ENCODE measurements around the gene BICD2.

BICD2 gene

GRCh38 chr9:92720807-92721535 is 43.7 kb downstream of the BICD2 start:
- H3K9me3 Mint-ChIP-seq: no peaks in the 10 kb centered on the region
- H3K27ac Mint-ChIP-seq: no peak overlapping the region
- H3K4me1 Mint-ChIP-seq (ENCODE audit: low read depth): peaks cover 13% of the 10 kb centered on the region
- H3K36me3 Mint-ChIP-seq (ENCODE audit: low read depth): peaks cover 51% of the 10 kb centered on the region
- no peaks in the 10 kb centered on the region for H3K27me3 Mint-ChIP-seq
- no peak overlapping the region for H3K4me3 Mint-ChIP-seq

- H3K9me3 Mint-ChIP-seq: no peaks in the 10 kb centered on the region
- H3K27me3 Mint-ChIP-seq: no peaks in the 10 kb centered on the region
- H3K27ac Mint-ChIP-seq: no peak overlapping the region
- H3K36me3 Mint-ChIP-seq (ENCODE audit: low read depth): peaks cover 51% of the 10 kb centered on the region
- H3K4me1 Mint-ChIP-seq (ENCODE audit: low read depth): peaks cover 13% of the 10 kb centered on the region
- no peak overlapping the region for H3K4me3 Mint-ChIP-seq
Measured at GRCh38 chr9:92720209-92720765, 44.3 kb downstream of the BICD2 start.

DNA sequence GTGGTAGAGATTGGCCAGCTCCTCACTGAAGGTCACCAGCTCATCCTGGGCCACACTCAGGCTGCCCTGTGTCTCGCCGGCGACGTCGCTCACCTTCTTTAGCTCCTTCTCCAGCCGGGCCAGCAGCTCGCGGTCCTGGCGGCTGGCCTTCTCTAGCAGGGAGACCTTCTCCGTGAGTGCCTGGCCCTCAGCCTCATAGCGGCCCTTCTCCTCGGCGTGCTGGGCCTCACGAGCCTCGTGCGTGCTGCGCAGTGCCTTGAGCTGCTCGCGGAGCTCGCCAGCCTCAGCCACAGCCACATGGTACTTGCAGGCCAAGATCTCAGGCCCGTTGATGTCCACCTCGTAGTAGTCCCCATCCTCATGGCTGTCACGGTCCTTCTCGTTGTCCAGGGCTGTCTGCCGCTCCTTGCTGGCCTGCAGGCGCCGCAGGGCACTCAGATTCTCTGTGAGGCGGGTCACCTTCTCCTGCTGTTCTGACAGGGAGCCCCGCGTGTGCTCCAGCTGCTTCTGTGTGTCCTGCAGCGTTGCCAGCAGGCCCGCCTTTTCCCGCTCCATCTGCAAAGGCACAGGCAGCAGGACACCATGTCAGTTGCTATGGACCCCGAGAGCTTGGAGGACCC is 45.5 kb downstream of the BICD2 start:
- H3K27ac Mint-ChIP-seq: no peak overlapping the region
- H3K36me3 Mint-ChIP-seq (ENCODE audit: low read depth): peaks cover 55% of the 10 kb centered on the region
- no peaks in the 10 kb centered on the region for H3K27me3 Mint-ChIP-seq
- H3K9me3 Mint-ChIP-seq: no peaks in the 10 kb centered on the region
- peaks cover 13% of the 10 kb centered on the region for H3K4me1 Mint-ChIP-seq (ENCODE audit: low read depth)
- no peak overlapping the region for H3K4me3 Mint-ChIP-seq

DNA sequence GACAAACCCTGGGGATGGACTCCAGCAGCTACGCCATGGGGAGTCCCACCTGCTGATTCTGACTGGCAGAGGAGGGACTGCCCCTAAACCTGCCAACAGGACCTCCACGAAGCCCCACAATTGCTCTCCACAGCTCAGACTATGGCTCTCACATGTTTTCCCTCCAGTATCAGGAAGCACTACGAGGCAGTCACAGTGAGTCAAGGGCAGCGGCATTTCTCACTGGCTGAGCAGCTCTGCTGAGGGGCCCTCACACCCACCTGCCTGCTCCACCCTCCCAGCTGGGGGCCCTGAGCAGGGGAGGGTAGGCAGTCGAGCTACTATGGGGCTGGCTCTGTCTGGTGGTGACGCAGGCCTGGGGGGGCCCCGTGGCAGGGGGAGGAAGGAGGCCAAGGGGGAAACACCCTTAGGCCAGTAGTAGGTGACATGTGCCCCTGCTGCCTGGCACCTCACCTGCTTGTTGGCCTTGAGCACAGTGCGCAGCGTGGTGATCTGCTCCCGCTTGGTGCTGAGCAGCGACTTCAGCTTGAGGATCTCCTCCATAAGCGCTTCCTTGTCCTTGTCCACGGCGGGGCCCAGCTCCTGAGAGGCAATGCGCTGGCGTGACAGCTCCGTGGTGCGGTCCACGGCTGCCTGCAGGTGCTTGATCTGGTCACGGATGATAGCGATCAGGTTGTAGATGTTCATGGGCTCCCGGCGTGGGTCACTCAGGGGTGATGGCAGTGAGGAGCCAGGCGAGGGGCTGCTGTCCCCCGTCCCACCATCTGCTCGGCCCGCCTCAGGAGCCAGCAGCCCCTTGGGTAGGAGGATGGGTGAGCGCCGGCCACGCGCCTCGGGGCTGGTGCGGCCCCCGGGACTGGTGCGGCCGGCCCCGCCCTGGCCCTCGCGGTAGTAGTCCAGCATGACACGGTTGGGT is 46.3 kb downstream of the BICD2 start:
- Mint-ChIP-seq H3K4me3 (no peak overlapping the region), H3K27ac (no peak overlapping the region), H3K27me3 (no peaks in the 10 kb centered on the region), H3K36me3 (ENCODE audit: low read depth) (peaks cover 59% of the 10 kb centered on the region), H3K9me3 (no peaks in the 10 kb centered on the region), H3K4me1 (ENCODE audit: low read depth) (peaks cover 13% of the 10 kb centered on the region)

DNA sequence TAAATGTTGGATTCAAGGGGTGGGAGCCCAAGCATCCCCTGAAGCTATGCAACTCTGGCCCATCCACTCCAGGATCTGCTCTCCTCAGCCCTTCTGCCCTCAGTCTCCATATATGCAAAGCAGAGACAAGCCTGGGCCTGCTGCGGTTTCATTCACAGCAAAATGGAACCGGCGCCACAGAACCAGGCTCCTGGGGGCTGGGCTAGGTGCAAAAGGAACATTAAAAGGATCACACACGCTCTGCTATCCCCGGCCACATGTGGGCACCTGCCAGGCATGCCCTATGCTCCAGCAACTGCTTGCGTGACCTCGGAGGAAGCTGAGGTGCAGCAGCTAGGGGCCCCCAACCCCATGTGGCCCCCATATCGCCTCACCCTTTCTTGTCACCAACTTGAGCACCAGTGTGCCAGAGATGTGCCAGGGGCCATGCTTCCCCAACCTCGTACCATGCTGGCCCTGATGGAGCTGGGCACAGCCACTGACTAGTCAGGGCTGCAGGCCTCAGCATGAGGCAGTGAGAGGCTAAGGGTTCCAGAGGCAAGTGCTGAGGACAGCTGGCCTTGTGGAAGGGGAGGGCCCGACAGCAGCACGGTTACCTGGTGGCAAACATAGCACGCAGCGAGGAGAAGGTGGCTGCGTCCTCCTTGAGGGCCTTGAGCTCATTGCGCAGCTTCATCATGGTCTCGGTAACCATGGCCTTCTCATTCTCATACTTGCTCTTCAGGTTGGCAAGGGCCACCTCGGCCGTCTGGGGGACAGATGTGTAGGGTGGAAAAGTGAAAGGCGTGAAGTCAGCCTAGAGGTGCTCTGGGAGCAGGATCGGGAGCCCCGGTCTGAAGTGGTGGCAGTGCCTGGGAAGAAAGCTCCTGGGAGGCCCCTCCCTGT is 47.2 kb downstream of the BICD2 start:
- Mint-ChIP-seq H3K36me3 (ENCODE audit: low read depth) (peaks cover 57% of the 10 kb centered on the region), H3K4me3 (no peak overlapping the region), H3K9me3 (no peaks in the 10 kb centered on the region), H3K27me3 (no peaks in the 10 kb centered on the region), H3K27ac (no peak overlapping the region), H3K4me1 (ENCODE audit: low read depth) (peaks cover 15% of the 10 kb centered on the region)

DNA sequence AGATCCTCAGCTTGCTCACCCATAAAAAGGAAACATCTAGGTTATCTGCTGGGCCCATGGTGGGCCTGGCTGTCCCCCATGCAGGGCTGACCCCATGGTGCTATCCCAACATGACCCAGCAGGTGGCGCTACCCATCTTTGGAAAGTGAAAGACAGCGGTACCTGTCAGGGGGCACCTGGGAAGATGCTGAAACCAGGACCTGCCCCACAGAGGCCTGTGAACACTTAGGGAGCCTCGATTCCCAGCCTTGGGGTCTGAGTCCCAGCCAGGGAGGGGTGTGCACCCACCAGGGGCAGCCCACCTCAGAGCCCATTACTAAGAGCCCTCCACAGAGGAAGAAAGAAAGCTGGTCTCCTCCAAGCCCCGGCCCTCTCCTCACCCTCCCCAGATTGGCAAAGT is 48.1 kb downstream of the BICD2 start:
- H3K27me3 Mint-ChIP-seq: no peaks in the 10 kb centered on the region
- no peaks in the 10 kb centered on the region for H3K9me3 Mint-ChIP-seq
- H3K27ac Mint-ChIP-seq: no peak overlapping the region
- H3K4me3 Mint-ChIP-seq: no peak overlapping the region
- H3K36me3 Mint-ChIP-seq (ENCODE audit: low read depth): peaks cover 56% of the 10 kb centered on the region
- H3K4me1 Mint-ChIP-seq (ENCODE audit: low read depth): peaks cover 23% of the 10 kb centered on the region

DNA sequence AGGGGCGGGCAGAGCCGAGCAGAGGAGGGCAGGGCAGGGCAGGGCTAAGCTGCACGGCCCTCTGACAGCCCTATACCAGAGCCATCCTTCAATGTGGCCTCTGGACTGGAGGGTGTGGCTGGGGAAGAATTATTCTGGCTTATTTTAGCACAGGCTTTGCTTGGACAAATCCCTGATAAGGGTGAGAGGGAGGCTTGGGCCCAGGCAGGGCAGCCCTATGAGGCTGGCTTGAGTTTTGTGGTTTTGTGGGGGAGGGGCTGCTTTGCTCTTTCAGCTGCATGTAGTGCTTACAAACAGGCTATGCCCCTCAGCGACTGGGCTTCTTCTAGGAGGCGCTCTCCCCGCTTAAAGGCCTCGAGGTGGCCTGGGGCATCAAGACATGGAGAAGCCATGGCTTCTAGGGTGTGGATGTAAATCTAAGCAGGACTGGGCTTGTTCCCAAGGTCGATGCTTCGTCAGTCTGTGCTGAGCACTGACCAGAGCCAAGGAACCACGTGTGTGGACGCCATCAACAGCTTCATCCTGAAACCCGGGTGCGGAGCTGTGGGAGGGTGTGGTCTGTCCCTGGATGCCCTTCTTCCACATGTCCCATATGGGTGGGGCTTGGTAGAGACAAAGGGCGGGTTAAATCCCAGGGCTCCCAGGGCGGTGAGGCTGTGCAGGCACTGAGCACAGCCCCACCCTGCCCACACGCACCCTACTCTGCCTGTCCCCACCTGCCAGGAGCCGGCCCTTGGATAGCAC is 49.0 kb downstream of the BICD2 start:
- H3K4me1 Mint-ChIP-seq (ENCODE audit: low read depth): peaks cover 20% of the 10 kb centered on the region
- no peak overlapping the region for H3K27ac Mint-ChIP-seq
- H3K9me3 Mint-ChIP-seq: no peaks in the 10 kb centered on the region
- no peaks in the 10 kb centered on the region for H3K27me3 Mint-ChIP-seq
- peaks cover 60% of the 10 kb centered on the region for H3K36me3 Mint-ChIP-seq (ENCODE audit: low read depth)
- H3K4me3 Mint-ChIP-seq: no peak overlapping the region

- H3K27me3 Mint-ChIP-seq: no peaks in the 10 kb centered on the region
Measured at GRCh38 chr9:92714787-92715487, 49.7 kb downstream of the BICD2 start.

GRCh38 chr9:92714016-92714415 is 50.6 kb downstream of the BICD2 start:
- Mint-ChIP-seq H3K9me3 (no peaks in the 10 kb centered on the region), H3K4me3 (no peak overlapping the region), H3K27me3 (no peaks in the 10 kb centered on the region), H3K27ac (no peak overlapping the region), H3K4me1 (ENCODE audit: low read depth) (peaks cover 17% of the 10 kb centered on the region), H3K36me3 (ENCODE audit: low read depth) (peaks cover 53% of the 10 kb centered on the region)

More at GRCh38 chr9:92714787-92715487, 49.7 kb downstream of the BICD2 start:
- Mint-ChIP-seq H3K4me1 (ENCODE audit: low read depth) (peaks cover 17% of the 10 kb centered on the region), H3K36me3 (ENCODE audit: low read depth) (peaks cover 58% of the 10 kb centered on the region), H3K27ac (no peak overlapping the region), H3K9me3 (no peaks in the 10 kb centered on the region), H3K4me3 (no peak overlapping the region)

- Mint-ChIP-seq H3K4me1 (ENCODE audit: low read depth) (peaks cover 17% of the 10 kb centered on the region), H3K36me3 (ENCODE audit: low read depth) (peaks cover 52% of the 10 kb centered on the region), H3K27me3 (no peaks in the 10 kb centered on the region), H3K4me3 (no peak overlapping the region), H3K27ac (no peak overlapping the region), H3K9me3 (no peaks in the 10 kb centered on the region)
Measured at GRCh38 chr9:92713528-92713927, 51.1 kb downstream of the BICD2 start.

DNA sequence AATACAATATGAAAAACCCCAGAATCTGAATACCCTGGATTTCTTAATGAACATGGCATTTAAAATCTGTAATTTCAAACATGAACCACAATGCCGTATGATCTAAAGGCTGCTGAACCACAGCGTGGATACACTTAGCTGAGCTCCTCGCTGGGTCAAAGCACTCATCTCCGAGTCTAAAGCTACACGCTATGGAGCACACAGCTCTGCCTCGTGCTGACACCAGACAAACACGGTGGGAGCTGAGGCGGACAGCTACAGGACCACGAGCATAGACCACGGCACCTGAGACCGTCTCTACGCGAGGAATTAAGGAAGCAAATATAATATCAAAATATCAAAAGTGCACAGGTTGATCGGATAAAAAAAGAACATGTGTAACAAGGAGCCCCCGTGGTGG is 51.9 kb downstream of the BICD2 start:
- no peaks in the 10 kb centered on the region for H3K9me3 Mint-ChIP-seq
- H3K4me3 Mint-ChIP-seq: no peak overlapping the region
- H3K27ac Mint-ChIP-seq: no peak overlapping the region
- H3K4me1 Mint-ChIP-seq (ENCODE audit: low read depth): peaks cover 17% of the 10 kb centered on the region
- H3K27me3 Mint-ChIP-seq: no peaks in the 10 kb centered on the region
- H3K36me3 Mint-ChIP-seq (ENCODE audit: low read depth): peaks cover 49% of the 10 kb centered on the region

DNA sequence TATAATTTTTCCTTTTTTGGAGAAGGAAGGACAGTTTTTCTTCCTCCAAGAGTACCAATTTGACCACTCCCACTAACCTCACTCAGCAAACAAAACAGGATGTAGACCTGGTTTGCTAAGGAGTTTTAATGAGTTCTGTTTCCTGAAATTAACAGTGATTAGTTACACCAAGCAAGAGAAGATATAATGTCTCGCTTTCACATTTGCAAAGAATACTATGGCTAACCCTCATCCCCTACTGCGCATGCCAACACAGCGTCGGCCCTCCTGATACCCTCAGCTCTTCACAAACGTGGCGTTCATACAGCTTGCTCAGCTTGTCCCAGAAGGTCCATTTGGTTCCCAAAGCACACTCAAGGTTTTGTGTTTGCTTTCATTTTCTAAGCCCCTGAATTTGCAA is 52.8 kb downstream of the BICD2 start:
- Mint-ChIP-seq H3K4me1 (ENCODE audit: low read depth) (peaks cover 21% of the 10 kb centered on the region), H3K9me3 (no peaks in the 10 kb centered on the region), H3K27ac (peak overlapping the region; percentile 39), H3K4me3 (no peak overlapping the region), H3K27me3 (no peaks in the 10 kb centered on the region), H3K36me3 (ENCODE audit: low read depth) (peaks cover 47% of the 10 kb centered on the region)

DNA sequence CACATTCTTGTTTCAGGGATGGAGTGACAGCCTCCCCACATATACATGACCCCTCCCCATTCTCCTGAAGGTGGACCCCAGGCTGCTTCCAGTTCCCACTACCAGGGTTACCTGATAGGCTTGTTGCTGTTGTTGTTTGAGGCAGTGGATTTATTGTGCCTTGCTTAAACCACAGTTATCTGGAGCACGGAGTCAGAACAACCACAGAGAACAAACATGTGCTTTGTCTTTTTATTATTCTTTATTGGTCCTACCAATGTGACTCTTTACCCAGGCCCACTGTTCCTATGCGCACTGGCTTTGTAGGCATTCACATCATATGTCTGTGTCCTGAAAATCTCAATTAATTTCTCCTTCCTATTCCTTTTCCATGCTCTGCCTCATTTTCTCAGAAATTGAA is 53.5 kb downstream of the BICD2 start:
- Mint-ChIP-seq H3K4me1 (ENCODE audit: low read depth) (peaks cover 28% of the 10 kb centered on the region), H3K27ac (no peak overlapping the region), H3K9me3 (no peaks in the 10 kb centered on the region), H3K4me3 (no peak overlapping the region), H3K36me3 (ENCODE audit: low read depth) (peaks cover 44% of the 10 kb centered on the region), H3K27me3 (no peaks in the 10 kb centered on the region)

Measured in stimulated activated naive CD8-positive, alpha-beta T cell treated with anti-CD3 and anti-CD28 coated beads, Interleukin-15, Interleukin-2, amounts not matched to agents 100 ng/mL and 50 ng/mL, for 24 hours (primary cell).